GM23338 (cell line): ENCODE results near the gene FUT6.

Source experiments
- CREB1 ChIP-seq: fragments of 250-450 bp; sonication (Bioruptor Pico); IDR thresholded peaks from 2 replicates; pipeline ENCODE4 v1.5.0; 2020; ENCODE audit warnings: low read depth, mild to moderate bottlenecking, moderate library complexity
- EZH2 ChIP-seq: fragments of 200-600 bp; sonication (generic); IDR thresholded peaks from one replicate; pipeline ENCODE4 v1.8.0; 2017; ENCODE audit warnings: antibody characterized with exemption, mild to moderate bottlenecking, low read depth; ENCODE audit not compliant: unreplicated experiment
- EZH2phosphoT487 ChIP-seq: fragments of 200-600 bp; sonication (generic); IDR thresholded peaks from one replicate; pipeline ENCODE4 v1.8.1; 2018; ENCODE audit warnings: antibody characterized with exemption; ENCODE audit not compliant: unreplicated experiment
- JUNB ChIP-seq: IDR thresholded peaks from one replicate; pipeline ENCODE4 v1.6.1; 2016; ENCODE audit warnings: antibody characterized with exemption; ENCODE audit not compliant: unreplicated experiment
- NANOG ChIP-seq: IDR thresholded peaks from 2 replicates; pipeline ENCODE4 v1.6.1; 2016; ENCODE audit warnings: antibody characterized with exemption, borderline replicate concordance
- POLR2AphosphoS5 ChIP-seq: IDR thresholded peaks from 2 replicates; pipeline ENCODE4 v1.6.1; 2016; ENCODE audit warnings: antibody characterized with exemption, low read depth
- STAT1 ChIP-seq: IDR thresholded peaks from one replicate; pipeline ENCODE4 v1.6.1; 2016; ENCODE audit warnings: antibody characterized with exemption; ENCODE audit not compliant: unreplicated experiment
- ZNF114 ChIP-seq: fragments of 250-450 bp; sonication (Bioruptor Pico); IDR thresholded peaks from 2 replicates; pipeline ENCODE4 v1.5.0; 2020; ENCODE audit warnings: mild to moderate bottlenecking, moderate library complexity
- TF ChIP-seq, protein P1 (sequence below), 2 experiments: fragments of 200-600 bp in 1 of 2; sonication (generic) in 1 of 2; conservative IDR thresholded peaks; 2 replicates each; pipeline versions ENCODE4 v1.5.1 to v1.6.1; 2016 to 2017; ENCODE audit warnings: antibody characterized with exemption in 2 of 2, low read depth in 2 of 2, mild to moderate bottlenecking in 2 of 2, moderate library complexity in 1 of 2
- TF ChIP-seq, protein P2 (sequence below): fragments of 250-450 bp; sonication (Bioruptor Pico); IDR thresholded peaks from 2 replicates; pipeline ENCODE4 v1.5.0; 2020; ENCODE audit warnings: mild to moderate bottlenecking, moderate library complexity
- TF ChIP-seq, protein P3 (sequence below): IDR thresholded peaks from one replicate; pipeline ENCODE4 v1.6.1; 2018; ENCODE audit warnings: antibody characterized with exemption; ENCODE audit not compliant: unreplicated experiment
- TF ChIP-seq, protein P4 (sequence below): IDR thresholded peaks from 2 replicates; pipeline ENCODE4 v1.6.1; 2016; ENCODE audit warnings: antibody characterized with exemption

DNA sequence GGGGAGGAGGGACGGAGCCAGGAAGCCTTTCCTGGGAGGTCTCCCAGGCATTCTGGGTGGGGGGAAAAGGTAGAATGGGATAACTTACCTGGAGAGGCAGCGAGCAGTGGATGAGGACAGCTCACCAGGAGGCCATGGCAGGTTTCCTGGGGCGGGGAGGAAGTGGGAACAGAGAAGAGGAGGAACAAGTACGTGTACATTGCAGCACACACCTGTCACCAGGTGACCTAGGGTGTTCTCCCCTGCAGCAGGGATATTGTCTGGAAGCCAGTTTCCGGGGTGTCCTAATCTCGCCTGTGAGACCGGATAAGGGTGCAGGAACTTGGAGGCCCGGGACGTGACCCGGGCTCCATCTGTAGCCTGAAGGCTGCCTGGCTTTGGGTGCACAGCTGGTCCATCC lies 11.8 kb upstream of the FUT6 start, which contains the start of gene FUT3:
- TF ChIP-seq, protein P1, sequence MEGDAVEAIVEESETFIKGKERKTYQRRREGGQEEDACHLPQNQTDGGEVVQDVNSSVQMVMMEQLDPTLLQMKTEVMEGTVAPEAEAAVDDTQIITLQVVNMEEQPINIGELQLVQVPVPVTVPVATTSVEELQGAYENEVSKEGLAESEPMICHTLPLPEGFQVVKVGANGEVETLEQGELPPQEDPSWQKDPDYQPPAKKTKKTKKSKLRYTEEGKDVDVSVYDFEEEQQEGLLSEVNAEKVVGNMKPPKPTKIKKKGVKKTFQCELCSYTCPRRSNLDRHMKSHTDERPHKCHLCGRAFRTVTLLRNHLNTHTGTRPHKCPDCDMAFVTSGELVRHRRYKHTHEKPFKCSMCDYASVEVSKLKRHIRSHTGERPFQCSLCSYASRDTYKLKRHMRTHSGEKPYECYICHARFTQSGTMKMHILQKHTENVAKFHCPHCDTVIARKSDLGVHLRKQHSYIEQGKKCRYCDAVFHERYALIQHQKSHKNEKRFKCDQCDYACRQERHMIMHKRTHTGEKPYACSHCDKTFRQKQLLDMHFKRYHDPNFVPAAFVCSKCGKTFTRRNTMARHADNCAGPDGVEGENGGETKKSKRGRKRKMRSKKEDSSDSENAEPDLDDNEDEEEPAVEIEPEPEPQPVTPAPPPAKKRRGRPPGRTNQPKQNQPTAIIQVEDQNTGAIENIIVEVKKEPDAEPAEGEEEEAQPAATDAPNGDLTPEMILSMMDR (conservative IDR thresholded peaks at IDR 0.05; ENCODE audit: low read depth in 2 of 2), result no peak
- TF ChIP-seq EZH2 (no peak), NANOG (no peak), POLR2AphosphoS5 (no peak), STAT1 (no peak), CREB1 (CRISPR knock-in tag) (no peak), EZH2phosphoT487 (no peak), JUNB (no peak), ZNF114 (no peak)
- TF ChIP-seq, protein P2, sequence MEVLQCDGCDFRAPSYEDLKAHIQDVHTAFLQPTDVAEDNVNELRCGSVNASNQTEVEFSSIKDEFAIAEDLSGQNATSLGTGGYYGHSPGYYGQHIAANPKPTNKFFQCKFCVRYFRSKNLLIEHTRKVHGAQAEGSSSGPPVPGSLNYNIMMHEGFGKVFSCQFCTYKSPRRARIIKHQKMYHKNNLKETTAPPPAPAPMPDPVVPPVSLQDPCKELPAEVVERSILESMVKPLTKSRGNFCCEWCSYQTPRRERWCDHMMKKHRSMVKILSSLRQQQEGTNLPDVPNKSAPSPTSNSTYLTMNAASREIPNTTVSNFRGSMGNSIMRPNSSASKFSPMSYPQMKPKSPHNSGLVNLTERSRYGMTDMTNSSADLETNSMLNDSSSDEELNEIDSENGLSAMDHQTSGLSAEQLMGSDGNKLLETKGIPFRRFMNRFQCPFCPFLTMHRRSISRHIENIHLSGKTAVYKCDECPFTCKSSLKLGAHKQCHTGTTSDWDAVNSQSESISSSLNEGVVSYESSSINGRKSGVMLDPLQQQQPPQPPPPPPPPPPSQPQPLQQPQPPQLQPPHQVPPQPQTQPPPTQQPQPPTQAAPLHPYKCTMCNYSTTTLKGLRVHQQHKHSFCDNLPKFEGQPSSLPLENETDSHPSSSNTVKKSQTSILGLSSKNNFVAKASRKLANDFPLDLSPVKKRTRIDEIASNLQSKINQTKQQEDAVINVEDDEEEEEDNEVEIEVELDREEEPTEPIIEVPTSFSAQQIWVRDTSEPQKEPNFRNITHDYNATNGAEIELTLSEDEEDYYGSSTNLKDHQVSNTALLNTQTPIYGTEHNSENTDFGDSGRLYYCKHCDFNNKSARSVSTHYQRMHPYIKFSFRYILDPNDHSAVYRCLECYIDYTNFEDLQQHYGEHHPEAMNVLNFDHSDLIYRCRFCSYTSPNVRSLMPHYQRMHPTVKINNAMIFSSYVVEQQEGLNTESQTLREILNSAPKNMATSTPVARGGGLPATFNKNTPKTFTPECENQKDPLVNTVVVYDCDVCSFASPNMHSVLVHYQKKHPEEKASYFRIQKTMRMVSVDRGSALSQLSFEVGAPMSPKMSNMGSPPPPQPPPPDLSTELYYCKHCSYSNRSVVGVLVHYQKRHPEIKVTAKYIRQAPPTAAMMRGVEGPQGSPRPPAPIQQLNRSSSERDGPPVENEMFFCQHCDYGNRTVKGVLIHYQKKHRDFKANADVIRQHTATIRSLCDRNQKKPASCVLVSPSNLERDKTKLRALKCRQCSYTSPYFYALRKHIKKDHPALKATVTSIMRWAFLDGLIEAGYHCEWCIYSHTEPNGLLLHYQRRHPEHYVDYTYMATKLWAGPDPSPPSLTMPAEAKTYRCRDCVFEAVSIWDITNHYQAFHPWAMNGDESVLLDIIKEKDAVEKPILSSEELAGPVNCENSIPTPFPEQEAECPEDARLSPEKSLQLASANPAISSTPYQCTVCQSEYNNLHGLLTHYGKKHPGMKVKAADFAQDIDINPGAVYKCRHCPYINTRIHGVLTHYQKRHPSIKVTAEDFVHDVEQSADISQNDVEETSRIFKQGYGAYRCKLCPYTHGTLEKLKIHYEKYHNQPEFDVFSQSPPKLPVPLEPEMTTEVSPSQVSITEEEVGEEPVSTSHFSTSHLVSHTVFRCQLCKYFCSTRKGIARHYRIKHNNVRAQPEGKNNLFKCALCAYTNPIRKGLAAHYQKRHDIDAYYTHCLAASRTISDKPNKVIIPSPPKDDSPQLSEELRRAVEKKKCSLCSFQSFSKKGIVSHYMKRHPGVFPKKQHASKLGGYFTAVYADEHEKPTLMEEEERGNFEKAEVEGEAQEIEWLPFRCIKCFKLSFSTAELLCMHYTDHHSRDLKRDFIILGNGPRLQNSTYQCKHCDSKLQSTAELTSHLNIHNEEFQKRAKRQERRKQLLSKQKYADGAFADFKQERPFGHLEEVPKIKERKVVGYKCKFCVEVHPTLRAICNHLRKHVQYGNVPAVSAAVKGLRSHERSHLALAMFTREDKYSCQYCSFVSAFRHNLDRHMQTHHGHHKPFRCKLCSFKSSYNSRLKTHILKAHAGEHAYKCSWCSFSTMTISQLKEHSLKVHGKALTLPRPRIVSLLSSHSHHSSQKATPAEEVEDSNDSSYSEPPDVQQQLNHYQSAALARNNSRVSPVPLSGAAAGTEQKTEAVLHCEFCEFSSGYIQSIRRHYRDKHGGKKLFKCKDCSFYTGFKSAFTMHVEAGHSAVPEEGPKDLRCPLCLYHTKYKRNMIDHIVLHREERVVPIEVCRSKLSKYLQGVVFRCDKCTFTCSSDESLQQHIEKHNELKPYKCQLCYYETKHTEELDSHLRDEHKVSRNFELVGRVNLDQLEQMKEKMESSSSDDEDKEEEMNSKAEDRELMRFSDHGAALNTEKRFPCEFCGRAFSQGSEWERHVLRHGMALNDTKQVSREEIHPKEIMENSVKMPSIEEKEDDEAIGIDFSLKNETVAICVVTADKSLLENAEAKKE (CRISPR knock-in tag), result no peak
- TF ChIP-seq, protein P3, sequence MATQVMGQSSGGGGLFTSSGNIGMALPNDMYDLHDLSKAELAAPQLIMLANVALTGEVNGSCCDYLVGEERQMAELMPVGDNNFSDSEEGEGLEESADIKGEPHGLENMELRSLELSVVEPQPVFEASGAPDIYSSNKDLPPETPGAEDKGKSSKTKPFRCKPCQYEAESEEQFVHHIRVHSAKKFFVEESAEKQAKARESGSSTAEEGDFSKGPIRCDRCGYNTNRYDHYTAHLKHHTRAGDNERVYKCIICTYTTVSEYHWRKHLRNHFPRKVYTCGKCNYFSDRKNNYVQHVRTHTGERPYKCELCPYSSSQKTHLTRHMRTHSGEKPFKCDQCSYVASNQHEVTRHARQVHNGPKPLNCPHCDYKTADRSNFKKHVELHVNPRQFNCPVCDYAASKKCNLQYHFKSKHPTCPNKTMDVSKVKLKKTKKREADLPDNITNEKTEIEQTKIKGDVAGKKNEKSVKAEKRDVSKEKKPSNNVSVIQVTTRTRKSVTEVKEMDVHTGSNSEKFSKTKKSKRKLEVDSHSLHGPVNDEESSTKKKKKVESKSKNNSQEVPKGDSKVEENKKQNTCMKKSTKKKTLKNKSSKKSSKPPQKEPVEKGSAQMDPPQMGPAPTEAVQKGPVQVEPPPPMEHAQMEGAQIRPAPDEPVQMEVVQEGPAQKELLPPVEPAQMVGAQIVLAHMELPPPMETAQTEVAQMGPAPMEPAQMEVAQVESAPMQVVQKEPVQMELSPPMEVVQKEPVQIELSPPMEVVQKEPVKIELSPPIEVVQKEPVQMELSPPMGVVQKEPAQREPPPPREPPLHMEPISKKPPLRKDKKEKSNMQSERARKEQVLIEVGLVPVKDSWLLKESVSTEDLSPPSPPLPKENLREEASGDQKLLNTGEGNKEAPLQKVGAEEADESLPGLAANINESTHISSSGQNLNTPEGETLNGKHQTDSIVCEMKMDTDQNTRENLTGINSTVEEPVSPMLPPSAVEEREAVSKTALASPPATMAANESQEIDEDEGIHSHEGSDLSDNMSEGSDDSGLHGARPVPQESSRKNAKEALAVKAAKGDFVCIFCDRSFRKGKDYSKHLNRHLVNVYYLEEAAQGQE, result no peak
- TF ChIP-seq, protein P4, sequence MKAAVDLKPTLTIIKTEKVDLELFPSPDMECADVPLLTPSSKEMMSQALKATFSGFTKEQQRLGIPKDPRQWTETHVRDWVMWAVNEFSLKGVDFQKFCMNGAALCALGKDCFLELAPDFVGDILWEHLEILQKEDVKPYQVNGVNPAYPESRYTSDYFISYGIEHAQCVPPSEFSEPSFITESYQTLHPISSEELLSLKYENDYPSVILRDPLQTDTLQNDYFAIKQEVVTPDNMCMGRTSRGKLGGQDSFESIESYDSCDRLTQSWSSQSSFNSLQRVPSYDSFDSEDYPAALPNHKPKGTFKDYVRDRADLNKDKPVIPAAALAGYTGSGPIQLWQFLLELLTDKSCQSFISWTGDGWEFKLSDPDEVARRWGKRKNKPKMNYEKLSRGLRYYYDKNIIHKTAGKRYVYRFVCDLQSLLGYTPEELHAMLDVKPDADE, result no peak
